ENCODE results near the gene RIC3.

DNA sequence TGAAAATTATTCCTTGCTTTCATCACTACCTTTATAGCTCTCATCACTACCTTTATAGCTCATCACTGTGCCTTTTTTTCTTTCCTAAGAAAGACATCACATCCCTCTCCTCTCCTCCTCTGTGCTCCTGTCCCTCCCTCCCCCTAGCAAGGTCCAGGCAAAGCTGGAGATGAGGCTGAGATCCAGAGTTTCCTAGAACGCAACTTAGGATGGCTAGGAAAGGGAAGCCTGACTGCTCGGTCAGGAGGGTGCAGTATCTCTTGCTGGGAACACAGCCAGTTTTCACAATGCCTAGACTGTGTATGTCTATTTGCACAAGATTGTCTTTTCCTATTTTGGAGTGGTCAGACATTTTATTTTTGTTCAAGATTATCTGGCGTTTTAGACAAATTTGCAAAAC is 63.2 kb downstream of the RIC3 start:
- no peak for TF ChIP-seq POLR2A (IDR thresholded peaks at IDR 0.05; ENCODE audit: low read depth, low read length)
- no peak for TF ChIP-seq POLR2AphosphoS5 (IDR thresholded peaks at IDR 0.05; ENCODE audit: low read depth, low read length)
